D721Med (cell line): ENCODE measurements around the gene XYLT1.

Experiments used
- DNase-seq: peaks from one replicate; pipeline ENCODE4 v3.0.0; 2011; ENCODE audit warnings: low spot score; ENCODE audit not compliant: insufficient read length
- FAIRE-seq: peaks from 2 replicates; lab custom pipeline; 2011; peaks lifted over from hg19 to GRCh38; lab: Jason Lieb, UNC
- TF ChIP-seq, protein P1 (sequence below): IDR thresholded peaks from 2 replicates; pipeline ENCODE4 v1.5.1; 2012; ENCODE audit warnings: mild to moderate bottlenecking, control low read depth; ENCODE audit not compliant: insufficient read depth; ENCODE audit errors: missing control alignments

The XYLT1 gene

DNA sequence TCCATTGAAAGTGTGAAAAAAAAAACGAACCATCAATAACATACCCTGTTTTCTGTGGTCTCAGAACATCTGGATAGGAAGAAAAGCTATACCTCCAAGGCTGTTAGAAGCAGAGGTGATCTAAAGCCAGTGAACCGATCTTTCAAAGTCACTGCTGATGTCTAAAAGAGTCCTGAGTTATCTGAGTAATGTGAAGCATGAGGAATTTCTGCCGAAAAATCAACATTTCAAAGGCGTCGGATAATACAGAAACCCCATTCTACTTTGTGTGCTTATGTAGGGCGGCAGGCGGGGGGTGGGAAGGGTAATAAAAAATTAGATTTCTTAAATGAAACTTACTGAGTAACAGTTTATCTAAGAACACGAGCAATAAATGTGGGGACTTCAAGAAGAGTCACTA lies 3.9 kb downstream of the XYLT1 start:
- TF ChIP-seq, protein P1, sequence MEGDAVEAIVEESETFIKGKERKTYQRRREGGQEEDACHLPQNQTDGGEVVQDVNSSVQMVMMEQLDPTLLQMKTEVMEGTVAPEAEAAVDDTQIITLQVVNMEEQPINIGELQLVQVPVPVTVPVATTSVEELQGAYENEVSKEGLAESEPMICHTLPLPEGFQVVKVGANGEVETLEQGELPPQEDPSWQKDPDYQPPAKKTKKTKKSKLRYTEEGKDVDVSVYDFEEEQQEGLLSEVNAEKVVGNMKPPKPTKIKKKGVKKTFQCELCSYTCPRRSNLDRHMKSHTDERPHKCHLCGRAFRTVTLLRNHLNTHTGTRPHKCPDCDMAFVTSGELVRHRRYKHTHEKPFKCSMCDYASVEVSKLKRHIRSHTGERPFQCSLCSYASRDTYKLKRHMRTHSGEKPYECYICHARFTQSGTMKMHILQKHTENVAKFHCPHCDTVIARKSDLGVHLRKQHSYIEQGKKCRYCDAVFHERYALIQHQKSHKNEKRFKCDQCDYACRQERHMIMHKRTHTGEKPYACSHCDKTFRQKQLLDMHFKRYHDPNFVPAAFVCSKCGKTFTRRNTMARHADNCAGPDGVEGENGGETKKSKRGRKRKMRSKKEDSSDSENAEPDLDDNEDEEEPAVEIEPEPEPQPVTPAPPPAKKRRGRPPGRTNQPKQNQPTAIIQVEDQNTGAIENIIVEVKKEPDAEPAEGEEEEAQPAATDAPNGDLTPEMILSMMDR = no peak
- no peak for FAIRE-seq
- no peak for DNase-seq

DNA sequence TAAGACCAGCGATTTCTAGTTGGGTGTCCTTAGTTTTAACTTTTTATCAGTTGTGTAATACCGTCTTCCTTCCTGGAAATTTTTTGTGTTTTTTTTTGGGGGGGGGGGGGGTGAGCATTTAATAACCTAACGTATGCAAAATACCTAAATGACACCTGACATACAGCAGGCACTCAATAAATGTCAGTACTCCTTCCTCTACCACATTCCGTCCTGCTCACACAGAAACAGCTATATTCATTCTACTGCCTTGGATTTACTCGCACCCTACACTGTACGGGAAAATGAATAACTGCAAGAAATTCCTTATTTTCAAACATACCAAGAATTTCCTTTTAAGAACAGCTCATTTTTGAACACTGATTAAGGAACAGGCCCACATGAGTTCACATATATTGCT lies 5.3 kb downstream of the XYLT1 start:
- FAIRE-seq (no peak), DNase-seq (no peak)
- TF ChIP-seq, protein P1 = no peak

DNA sequence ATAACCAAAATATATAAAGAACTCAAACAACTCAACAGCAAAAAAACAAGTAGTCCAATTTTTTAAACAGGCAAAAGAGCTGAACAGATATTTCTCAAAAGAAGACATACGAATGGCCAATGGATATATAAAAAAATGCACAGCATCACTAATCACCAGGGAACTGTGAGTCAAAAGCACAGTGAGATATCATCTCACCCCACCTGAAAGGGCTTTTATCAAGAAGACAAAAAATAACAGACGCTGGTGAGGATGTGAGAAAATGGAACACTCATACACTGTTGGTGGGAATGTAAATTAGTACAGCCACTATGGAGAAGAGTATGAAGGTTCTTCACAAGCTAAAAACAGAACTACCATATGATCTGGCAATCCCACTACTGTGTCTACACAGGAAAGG lies 7.4 kb downstream of the XYLT1 start:
- DNase-seq (no peak), FAIRE-seq (no peak)
- TF ChIP-seq, protein P1 = no peak

DNA sequence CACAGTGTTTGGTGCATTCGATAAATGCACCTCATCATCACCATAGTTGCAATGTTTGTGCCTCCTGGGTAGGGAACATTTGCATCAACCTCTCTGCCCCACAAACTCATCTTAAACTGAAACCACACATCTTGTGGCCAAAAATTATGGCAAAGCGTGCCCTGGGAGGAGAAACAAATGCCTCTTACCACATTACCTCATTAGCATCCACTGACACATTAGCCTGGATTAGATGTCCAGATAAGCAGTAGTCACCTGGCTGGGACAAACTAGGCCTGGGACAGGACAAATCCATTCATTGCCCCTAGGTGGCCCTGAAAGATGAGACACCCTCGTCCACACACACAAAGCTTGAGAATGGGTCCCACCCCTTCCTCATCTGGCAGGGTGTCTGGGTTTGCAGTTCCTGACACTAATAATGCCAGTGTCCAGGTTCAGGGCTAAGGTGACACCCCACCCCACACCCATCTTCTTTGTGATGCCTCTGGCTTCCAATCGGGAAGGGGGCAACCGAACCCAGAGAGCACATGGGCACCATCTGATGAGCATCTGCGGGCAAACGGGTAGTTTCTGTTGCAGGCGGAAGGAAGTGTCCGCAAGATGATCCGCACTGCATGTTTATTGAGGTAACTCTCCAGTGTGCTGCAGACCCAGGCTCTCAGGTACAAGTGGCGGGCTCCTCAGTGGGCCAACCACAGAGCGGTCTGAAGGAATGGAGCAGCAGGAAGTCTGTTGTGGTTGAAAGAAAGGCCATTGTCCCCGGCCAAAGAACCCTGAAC lies 8.6 kb downstream of the XYLT1 start:
- TF ChIP-seq, protein P1 = no peak
- FAIRE-seq = no peak
- DNase-seq = no peak

DNA sequence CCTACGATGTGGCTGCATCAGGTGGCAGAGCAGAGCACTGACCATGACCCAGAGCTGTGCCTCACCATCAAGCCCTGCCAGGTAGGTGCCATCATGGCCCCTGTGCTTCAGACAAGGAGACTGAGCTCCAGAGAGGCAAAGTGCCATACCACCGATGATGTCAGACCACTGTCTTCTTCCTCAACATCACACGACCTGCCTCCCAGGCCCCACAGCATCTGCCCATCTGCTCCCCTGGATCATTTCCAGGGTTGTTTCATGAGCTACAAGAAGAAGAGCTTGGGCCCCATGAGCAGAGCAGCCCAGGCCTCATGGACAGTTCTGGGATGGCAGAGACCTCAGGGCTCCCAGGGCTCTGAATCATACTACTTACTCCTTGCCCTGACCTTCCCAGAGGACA lies 9.9 kb downstream of the XYLT1 start:
- TF ChIP-seq, protein P1 = no peak
- DNase-seq (no peak), FAIRE-seq (no peak)

DNA sequence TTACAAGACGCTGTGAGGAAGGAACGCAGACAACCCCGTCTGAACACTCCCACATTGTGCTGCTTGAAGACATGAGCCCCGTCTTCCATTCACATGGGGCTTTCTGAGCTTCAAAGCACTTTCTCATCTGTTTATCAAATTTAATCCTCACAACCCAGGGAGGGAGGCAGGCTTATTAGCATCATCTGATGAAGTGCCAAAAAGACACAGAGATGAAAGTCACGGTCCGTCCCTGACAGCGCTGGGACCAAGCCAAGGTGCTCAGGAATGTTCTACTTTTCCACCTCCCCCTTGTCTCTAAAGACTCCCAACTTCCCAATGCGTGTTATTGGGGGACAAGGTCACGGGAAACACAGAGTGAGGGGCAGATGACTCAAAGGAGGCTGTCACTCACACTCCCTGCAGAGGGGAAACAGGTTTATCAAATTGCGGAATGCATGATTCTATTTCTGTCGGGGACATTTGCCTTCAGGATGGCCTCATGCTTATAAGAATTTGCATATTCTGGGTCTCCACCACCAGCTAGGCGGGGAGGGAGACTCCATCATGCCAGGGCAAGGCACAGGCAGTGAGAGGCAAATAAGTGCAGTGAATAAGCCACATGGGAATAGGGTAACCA lies 10.7 kb downstream of the XYLT1 start:
- FAIRE-seq (no peak), DNase-seq (no peak)
- TF ChIP-seq, protein P1 = no peak

DNA sequence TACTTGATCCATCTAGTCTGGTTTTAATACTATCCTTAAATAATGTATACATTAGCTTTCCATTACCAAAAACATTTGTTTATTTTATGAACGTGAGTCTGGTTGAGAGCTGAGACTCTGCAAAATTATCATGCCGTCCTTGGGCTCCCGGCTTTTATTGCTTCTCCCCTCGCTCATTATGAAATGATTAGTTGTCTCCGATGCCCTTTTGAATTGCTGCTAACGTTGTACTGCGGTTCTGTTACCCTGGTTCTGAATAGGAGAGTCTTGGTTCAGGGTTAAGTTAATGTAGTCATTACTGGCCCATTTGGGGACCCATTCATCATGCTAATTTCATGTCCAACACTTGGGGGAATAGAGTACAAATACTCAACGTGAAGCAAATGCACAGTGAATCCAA lies 12.8 kb downstream of the XYLT1 start:
- no peak for FAIRE-seq
- TF ChIP-seq, protein P1 = no peak
- DNase-seq = no peak
